Thyroid gland (tissue), 4 donors: ENCODE measurements around the gene S100A7A. TPM values are rescaled to one million over a fixed set of nuclear protein-coding genes. Genes with fewer than 3 reads are reported as not detected.

Experiments used
- DNase-seq, 2 donors: peaks; one replicate each; pipeline ENCODE4 v3.0.0-alpha.2; 2019
- H3K27ac ChIP-seq, 3 donors: fragments of 200-600 bp; sonication (generic); 1 replicate in 2 of 3; 2 replicates in 1 of 3; pipeline ENCODE4 v1.5.1; 2016 to 2019; ENCODE audit warnings: mild to moderate bottlenecking in 1 of 3, moderate library complexity in 1 of 3
- H3K27me3 ChIP-seq: fragments of 200-600 bp; sonication (generic); one replicate; pipeline ENCODE4 v1.5.1; 2019
- H3K36me3 ChIP-seq, 2 donors: fragments of 200-600 bp; sonication (generic); one replicate each; pipeline ENCODE4 v1.5.1; 2016 to 2019
- H3K4me1 ChIP-seq, 2 donors: fragments of 200-600 bp; sonication (generic); one replicate each; pipeline ENCODE4 v1.5.1; 2017 to 2019
- H3K4me3 ChIP-seq, 3 donors: fragments of 200-600 bp; sonication (generic); replicated peaks in 1 of 3; 1 replicate in 2 of 3; 2 replicates in 1 of 3; pipeline ENCODE4 v1.5.1; 2016; ENCODE audit warnings: mild to moderate bottlenecking in 1 of 3
- H3K9me3 ChIP-seq: fragments of 200-600 bp; sonication (generic); one replicate; pipeline ENCODE4 v1.5.1; 2017
- POLR2A ChIP-seq, 2 donors: fragments of 450-650 bp; IDR thresholded peaks; one replicate each; pipeline ENCODE4 v1.6.1; 2017; ENCODE audit warnings: antibody characterized with exemption in 2 of 2, mild to moderate bottlenecking in 2 of 2, moderate library complexity in 1 of 2
- WGBS, 2 donors: methylation state at CpG; one replicate each; pipeline ENCODE4 v1.1.5; 2017; 5-methylcytosine and 5-hydroxymethylcytosine counted together
- intact Hi-C: fragments of 100-400 bp; cut with DNase I; formaldehyde crosslinking; loops from one replicate; pipeline ENCODE4 v1.15.1; 2023
- total RNA-seq, 4 donors: library from RNA; depleted of rRNA; stranded (reverse); fragments of >200 nt; gene quantifications; one replicate each; pipeline ENCODE4 v1.2.3, GENCODE V29; 2016
- TF ChIP-seq, protein P1 (sequence below), 6 experiments: fragments of 200-600 bp in 3 of 6; fragments of 450-650 bp in 3 of 6; sonication (generic) in 3 of 6; IDR thresholded peaks; one replicate each; pipeline ENCODE4 v1.5.1; 2016 to 2019; ENCODE audit warnings: antibody characterized with exemption in 6 of 6, mild to moderate bottlenecking in 2 of 6, inconsistent platforms in 1 of 6, moderate library complexity in 1 of 6

The S100A7A gene
- total RNA-seq, 4 donors from 2014 or later, result not detected

DNA sequence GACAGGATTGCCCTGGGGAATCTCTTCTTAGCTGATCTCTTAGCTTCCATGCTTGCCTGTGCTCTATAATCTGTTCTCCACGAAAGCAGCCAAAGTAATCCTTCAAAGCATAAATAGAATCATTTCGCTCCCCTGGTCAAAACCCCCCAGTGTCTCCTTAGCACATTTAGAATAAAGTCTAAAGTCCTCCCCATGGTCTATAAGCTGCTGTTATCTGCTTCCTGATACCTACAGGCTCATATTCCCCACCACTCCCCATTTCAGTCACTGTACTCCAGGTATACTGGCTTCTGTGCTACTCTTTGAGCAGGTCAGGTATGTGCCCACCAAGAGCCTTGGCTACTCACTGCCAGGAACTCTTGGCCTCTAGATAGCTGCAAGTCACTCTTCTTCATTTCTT is 43.7 kb upstream of the S100A7A start:
- H3K36me3 ChIP-seq, result no peaks in the 10 kb centered on the region
- H3K27me3 ChIP-seq, result no peaks in the 10 kb centered on the region
- intact Hi-C loops, result no loop called here
- no peak for TF ChIP-seq POLR2A (IDR thresholded peaks at IDR 0.05)
- TF ChIP-seq, protein P1, sequence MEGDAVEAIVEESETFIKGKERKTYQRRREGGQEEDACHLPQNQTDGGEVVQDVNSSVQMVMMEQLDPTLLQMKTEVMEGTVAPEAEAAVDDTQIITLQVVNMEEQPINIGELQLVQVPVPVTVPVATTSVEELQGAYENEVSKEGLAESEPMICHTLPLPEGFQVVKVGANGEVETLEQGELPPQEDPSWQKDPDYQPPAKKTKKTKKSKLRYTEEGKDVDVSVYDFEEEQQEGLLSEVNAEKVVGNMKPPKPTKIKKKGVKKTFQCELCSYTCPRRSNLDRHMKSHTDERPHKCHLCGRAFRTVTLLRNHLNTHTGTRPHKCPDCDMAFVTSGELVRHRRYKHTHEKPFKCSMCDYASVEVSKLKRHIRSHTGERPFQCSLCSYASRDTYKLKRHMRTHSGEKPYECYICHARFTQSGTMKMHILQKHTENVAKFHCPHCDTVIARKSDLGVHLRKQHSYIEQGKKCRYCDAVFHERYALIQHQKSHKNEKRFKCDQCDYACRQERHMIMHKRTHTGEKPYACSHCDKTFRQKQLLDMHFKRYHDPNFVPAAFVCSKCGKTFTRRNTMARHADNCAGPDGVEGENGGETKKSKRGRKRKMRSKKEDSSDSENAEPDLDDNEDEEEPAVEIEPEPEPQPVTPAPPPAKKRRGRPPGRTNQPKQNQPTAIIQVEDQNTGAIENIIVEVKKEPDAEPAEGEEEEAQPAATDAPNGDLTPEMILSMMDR (IDR thresholded peaks at IDR 0.05), result no peak
- no peaks in the 10 kb centered on the region for H3K9me3 ChIP-seq
- H3K4me1 ChIP-seq, result no peaks in the 10 kb centered on the region
- no peak for DNase-seq
- no peak overlapping the region for H3K27ac ChIP-seq
- WGBS, 2 donors, result 83 to 94% methylated on average over 2 of the region's 2 CpGs
- H3K4me3 ChIP-seq, result no peak overlapping the region

DNA sequence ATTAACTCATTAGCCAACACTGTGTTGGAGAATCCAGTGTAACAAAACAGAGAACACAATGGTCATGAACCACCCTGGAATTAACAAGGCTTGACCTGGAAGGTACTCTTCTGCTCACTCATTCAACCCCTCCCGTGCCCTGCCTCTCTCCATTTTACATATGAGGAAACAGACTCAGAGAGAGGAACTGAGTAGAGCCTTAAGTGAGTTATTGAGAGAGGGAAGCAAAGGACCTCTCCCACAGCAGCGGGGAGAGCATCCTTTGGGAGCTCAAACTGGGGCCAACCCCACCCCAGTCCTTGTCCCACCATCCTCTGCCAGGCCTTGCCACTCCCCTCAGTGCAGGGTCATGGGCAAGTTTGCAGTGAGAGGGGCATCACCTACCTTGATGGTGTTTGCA is 42.2 kb upstream of the S100A7A start:
- TF ChIP-seq, protein P1 (IDR thresholded peaks at IDR 0.05), result no peak
- TF ChIP-seq POLR2A (IDR thresholded peaks at IDR 0.05), result no peak
- no peak for DNase-seq
- Histone ChIP-seq H3K4me1 (no peaks in the 10 kb centered on the region), H3K9me3 (no peaks in the 10 kb centered on the region), H3K36me3 (no peaks in the 10 kb centered on the region), H3K27me3 (no peaks in the 10 kb centered on the region), H3K27ac (no peak overlapping the region), H3K4me3 (no peak overlapping the region)
- 51 to 64% methylated on average over 2 of the region's 2 CpGs for WGBS, 2 donors
- intact Hi-C loops, result no loop called here

DNA sequence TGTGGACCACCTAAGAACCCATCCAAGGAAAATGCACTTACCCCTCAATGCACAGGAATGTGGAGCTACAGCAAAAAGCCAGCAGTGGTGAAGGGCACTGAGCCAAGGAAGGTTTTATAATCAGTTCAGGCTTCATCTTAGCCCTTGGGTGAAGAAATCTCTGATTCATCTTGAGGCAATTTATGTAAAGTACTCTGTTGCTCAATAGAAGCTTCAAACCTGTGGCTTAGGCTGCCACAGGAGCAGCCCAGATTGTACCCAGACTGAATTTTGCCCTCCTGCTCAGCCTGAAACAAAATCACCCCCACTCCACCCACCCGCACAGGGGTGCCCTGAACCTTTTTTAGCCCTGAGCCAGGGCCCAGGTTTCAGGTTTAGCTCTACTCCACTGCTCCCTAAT is 40.8 kb upstream of the S100A7A start, which contains the start of gene S100A12:
Gene S100A12 (minus strand): TSS at position 111 of the 400 bp plus-strand sequence. CDS start 1,029 bp downstream, outside the sequence.
- no peaks in the 10 kb centered on the region for H3K9me3 ChIP-seq

DNA sequence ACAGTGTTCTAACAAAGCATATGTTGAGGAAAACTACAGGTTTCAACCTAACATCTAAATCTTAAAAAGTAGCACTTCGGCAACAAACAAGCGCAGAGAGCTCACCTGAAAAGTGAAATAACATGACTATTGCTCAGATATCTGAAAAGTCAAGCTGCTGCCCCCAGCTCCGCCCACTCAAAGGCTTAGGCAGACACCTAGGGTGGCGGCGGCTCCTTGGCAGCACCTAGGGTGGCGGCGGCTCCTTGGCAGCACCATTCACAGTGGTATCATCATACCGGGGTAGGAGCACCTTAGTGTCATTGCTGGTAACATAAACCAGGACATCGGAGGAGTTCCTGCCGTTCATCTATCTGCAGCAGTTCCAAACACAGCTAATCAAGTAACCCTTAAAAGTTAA is 36.7 kb upstream of the S100A7A start:
- no peaks in the 10 kb centered on the region for H3K9me3 ChIP-seq
- H3K4me1 ChIP-seq, result no peaks in the 10 kb centered on the region
- no peaks in the 10 kb centered on the region for H3K36me3 ChIP-seq
- DNase-seq, result no peak
- 91 to 93% methylated on average over 10 of the region's 10 CpGs for WGBS, 2 donors
- H3K27ac ChIP-seq, result no peak overlapping the region
- TF ChIP-seq, protein P1 (IDR thresholded peaks at IDR 0.05), result no peak
- no peak for TF ChIP-seq POLR2A (IDR thresholded peaks at IDR 0.05)
- no peaks in the 10 kb centered on the region for H3K27me3 ChIP-seq
- intact Hi-C loops, result no loop called here
- H3K4me3 ChIP-seq, result no peak overlapping the region

More for the DNA sequence above, 40.8 kb upstream of the S100A7A start, which contains the start of gene S100A12:
- H3K4me1 ChIP-seq, result no peaks in the 10 kb centered on the region
- H3K27me3 ChIP-seq, result no peaks in the 10 kb centered on the region
- H3K36me3 ChIP-seq, result no peaks in the 10 kb centered on the region
- TF ChIP-seq, protein P1 (IDR thresholded peaks at IDR 0.05), result no peak
- no peak for TF ChIP-seq POLR2A (IDR thresholded peaks at IDR 0.05)
- no peak within 1 kb of the TSS for H3K27ac ChIP-seq
- intact Hi-C loops, result no loop called here
- no peak for DNase-seq
- no peak within 1 kb of the TSS for H3K4me3 ChIP-seq
- 85 to 90% methylated on average over 1 of the region's 1 CpG for WGBS, 2 donors

DNA sequence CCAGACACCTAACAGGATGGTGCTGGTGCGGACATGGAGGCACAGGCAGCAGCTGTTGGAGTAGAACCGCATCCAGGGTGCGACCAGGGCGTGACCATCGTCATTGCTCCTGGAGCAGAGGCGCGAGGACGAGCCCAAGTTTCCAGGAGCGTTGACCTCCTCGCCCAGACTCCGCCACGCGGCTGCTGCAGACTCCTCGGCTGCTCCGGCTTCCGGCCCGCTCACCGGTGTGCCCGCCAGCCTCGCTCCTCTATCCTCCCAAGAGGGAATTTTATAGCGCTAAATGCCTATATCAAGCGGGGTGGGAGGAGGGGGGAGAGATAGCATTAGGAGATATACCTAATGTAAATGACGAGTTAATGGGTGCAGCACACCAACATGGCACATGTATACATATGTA is 35.6 kb upstream of the S100A7A start:
- Histone ChIP-seq H3K9me3 (no peaks in the 10 kb centered on the region), H3K36me3 (no peaks in the 10 kb centered on the region), H3K27me3 (no peaks in the 10 kb centered on the region), H3K4me1 (no peaks in the 10 kb centered on the region), H3K4me3 (no peak overlapping the region), H3K27ac (no peak overlapping the region)
- TF ChIP-seq POLR2A (IDR thresholded peaks at IDR 0.05), result no peak
- TF ChIP-seq, protein P1 (IDR thresholded peaks at IDR 0.05), result no peak
- intact Hi-C loops, result no loop called here
- 92 to 94% methylated on average over 22 to 23 of the region's 23 CpGs for WGBS, 2 donors
- DNase-seq, result no peak
